Measurements from ENCODE around the gene KCNK4. TPM values are rescaled to one million over a fixed set of nuclear protein-coding genes. Genes with fewer than 3 reads are reported as not detected.

The KCNK4 gene
- total RNA-seq, 1 experiment from 2014 or later: 0.28 TPM

- WGBS (ENCODE audit: extremely low coverage, insufficient read length, low lambda C conversion rate): no CpG with 5 or more reads among the region's 28 CpGs
These were observed 53.7 kb downstream of the KCNK4 start for GRCh38 chr11:64344787-64345186.

More at GRCh38 chr11:64344787-64345186, 53.7 kb downstream of the KCNK4 start:
- H3K4me2 ChIP-seq (ENCODE audit: insufficient read depth, insufficient read length, low read length): no peak overlapping the region
- no peaks in the 10 kb centered on the region for H3K27me3 ChIP-seq (ENCODE audit: insufficient read depth, low read length)
- H2BK120ac ChIP-seq (ENCODE audit: low read depth, low read length, poor library complexity, severe bottlenecking): no peak overlapping the region
- H3K4ac ChIP-seq (ENCODE audit: low read depth, low read length): no peak overlapping the region
- H4K91ac ChIP-seq (ENCODE audit: insufficient read length, low read depth, low read length): no peak overlapping the region
- no peak overlapping the region for H3K27ac ChIP-seq (ENCODE audit: insufficient read length, low read depth, low read length)
- peak; percentile 29 for DNase-seq
- no peak for TF ChIP-seq CTCF (conservative IDR thresholded peaks at IDR 0.05)
- H3K36me3 Mint-ChIP-seq (ENCODE audit: insufficient read depth in 1 of 3, low read depth in 3 of 3): 0 out of 7 replicates have a peak, but pooled peaks cover 0 to 2% (median 0%) of the 10 kb centered on the region in 3 experiments
- no peak overlapping the region for H3K9ac ChIP-seq (ENCODE audit: extremely low read depth, insufficient read length, low read length)
- no peak overlapping the region for H3T11ph ChIP-seq (ENCODE audit: low read length)
- H3K27ac Mint-ChIP-seq: no peak overlapping the region
- H2AK5ac ChIP-seq (ENCODE audit: insufficient read length, low read length): no peak overlapping the region
- no peak overlapping the region for H3K4me3 Mint-ChIP-seq
- H2BK12ac ChIP-seq (ENCODE audit: insufficient read length, low read depth, low read length): no peak overlapping the region
- H3K9me3 ChIP-seq (ENCODE audit: control insufficient read depth, low read depth, low read length): no peaks in the 10 kb centered on the region
- no peaks in the 10 kb centered on the region for H3K9me3 Mint-ChIP-seq
- no peak overlapping the region for H3K18ac ChIP-seq (ENCODE audit: insufficient read length, low read depth, low read length)
- peaks cover 11% of the 10 kb centered on the region for H3K27me3 Mint-ChIP-seq (ENCODE audit: low read depth)
- H2BK20ac ChIP-seq (ENCODE audit: low read depth, low read length, poor library complexity, severe bottlenecking): no peak overlapping the region
- H3K4me1 Mint-ChIP-seq: peaks cover 9 to 38% of the 10 kb centered on the region in 2 experiments
- H4K8ac ChIP-seq (replicated peaks; ENCODE audit: insufficient read length, low read depth, low read length): no peak overlapping the region
- no peak overlapping the region for H4K5ac ChIP-seq (ENCODE audit: insufficient read length, low read depth, low read length)
- H2BK15ac ChIP-seq (ENCODE audit: low read depth, low read length): no peak overlapping the region; the same call in 1 of the 2 replicates
- H3K79me2 ChIP-seq (ENCODE audit: insufficient read depth, low read length): no peaks in the 10 kb centered on the region
- H2AFZ ChIP-seq (ENCODE audit: low read length): no peak overlapping the region
- H3K14ac ChIP-seq (ENCODE audit: insufficient read depth, low read length): no peak overlapping the region
- H3K4me1 ChIP-seq (ENCODE audit: insufficient read depth, low read length): peaks cover 2% of the 10 kb centered on the region; the same call in 1 of the 2 replicates
- no peaks in the 10 kb centered on the region for H3K79me1 ChIP-seq (ENCODE audit: insufficient read depth, low read depth, low read length, poor library complexity, severe bottlenecking)
- H3K23ac ChIP-seq (ENCODE audit: insufficient read length, low read depth, low read length): no peak overlapping the region
- peaks cover 3% of the 10 kb centered on the region for H4K20me1 ChIP-seq (ENCODE audit: control insufficient read depth, insufficient read depth, insufficient read length)
- no peak overlapping the region for H3K56ac ChIP-seq (ENCODE audit: insufficient read length, low read depth, low read length)
- H3K23me2 ChIP-seq (ENCODE audit: insufficient read length, low read depth, low read length, poor library complexity, severe bottlenecking): peaks cover 17% of the 10 kb centered on the region
- no peak overlapping the region for H2BK5ac ChIP-seq (ENCODE audit: insufficient read length, low read length)

All from H9 (cell line).